PC-3 (cell line): ENCODE measurements around the gene CUEDC2.

Source experiments
- EZH2 ChIP-seq: fragments of 300-600 bp; sonication (generic); IDR thresholded peaks from one replicate; pipeline ENCODE4 v1.6.1; 2017; ENCODE audit warnings: antibody characterized with exemption, mild to moderate bottlenecking, low read length; ENCODE audit not compliant: unreplicated experiment
- TF ChIP-seq, protein P1 (sequence below): fragments of 300-600 bp; sonication (generic); conservative IDR thresholded peaks from 2 replicates; pipeline ENCODE4 v1.5.1; 2017; ENCODE audit warnings: antibody characterized with exemption, low read depth, mild to moderate bottlenecking, low read length

DNA sequence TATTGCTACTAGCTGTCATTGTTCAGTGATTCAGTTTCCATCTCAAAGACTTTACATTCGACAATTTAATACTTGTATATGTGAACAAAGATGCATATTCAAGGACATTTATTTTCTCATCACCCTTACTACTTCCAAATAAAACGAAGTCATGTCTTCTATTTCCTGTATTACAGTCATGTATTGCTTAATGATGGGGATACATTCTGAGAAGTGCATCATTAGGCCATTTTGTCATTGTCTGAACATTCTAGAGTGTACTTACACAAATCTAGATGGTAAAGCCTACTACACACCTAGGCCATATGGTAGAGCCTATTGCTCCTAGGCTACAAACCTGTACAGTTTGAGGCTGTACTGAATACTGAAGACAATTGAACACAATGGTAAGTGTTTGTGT, 12.5 kb upstream of the CUEDC2 start:
- no peak for TF ChIP-seq EZH2
- TF ChIP-seq, protein P1, sequence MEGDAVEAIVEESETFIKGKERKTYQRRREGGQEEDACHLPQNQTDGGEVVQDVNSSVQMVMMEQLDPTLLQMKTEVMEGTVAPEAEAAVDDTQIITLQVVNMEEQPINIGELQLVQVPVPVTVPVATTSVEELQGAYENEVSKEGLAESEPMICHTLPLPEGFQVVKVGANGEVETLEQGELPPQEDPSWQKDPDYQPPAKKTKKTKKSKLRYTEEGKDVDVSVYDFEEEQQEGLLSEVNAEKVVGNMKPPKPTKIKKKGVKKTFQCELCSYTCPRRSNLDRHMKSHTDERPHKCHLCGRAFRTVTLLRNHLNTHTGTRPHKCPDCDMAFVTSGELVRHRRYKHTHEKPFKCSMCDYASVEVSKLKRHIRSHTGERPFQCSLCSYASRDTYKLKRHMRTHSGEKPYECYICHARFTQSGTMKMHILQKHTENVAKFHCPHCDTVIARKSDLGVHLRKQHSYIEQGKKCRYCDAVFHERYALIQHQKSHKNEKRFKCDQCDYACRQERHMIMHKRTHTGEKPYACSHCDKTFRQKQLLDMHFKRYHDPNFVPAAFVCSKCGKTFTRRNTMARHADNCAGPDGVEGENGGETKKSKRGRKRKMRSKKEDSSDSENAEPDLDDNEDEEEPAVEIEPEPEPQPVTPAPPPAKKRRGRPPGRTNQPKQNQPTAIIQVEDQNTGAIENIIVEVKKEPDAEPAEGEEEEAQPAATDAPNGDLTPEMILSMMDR: no peak
